NCI-H1105 treated with DMSO at 0.1 percent for 48 hours (cell line): ENCODE data around the gene BHLHA15.

Experiments used
- DNase-seq: peaks from one replicate; lab custom pipeline; 2025; lab: John Stamatoyannopoulos, UW

The BHLHA15 gene

DNA sequence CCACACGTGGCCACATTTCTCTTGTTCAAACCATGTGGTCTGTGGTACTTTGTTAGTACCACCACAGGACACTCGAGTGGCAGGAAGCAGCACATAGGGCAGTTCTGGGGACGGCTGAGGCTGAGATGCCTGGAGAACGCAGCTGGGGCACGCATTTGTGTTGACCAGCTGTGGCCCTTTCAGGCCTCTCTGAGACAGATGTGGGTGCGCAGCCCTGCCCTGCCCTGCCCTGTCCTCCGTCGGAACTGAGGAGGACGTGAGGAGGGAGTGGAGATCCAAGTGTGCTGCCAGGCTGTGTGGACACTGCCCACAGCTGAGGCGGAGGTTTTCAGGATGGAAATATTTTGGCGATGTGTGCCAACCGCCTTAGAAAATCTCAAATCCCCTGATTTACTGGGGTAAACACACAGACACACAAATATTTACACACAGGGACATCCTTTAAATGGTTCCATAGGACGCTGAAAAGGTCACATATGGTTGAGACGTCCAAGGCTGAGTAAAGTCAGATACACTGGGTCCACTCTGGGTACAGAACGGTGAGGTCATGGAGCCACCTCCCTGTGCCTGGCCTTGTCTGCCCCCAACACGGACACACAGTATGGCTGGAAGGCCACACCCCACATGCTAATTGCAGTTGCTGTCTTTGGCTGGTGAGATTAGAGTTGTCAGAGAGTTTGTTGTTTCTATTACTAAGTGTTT, 14.8 kb downstream of the BHLHA15 start:
- DNase-seq, result no peak

- DNase-seq, result no peak
Observed at GRCh38 chr7:98227939-98228338, 16.7 kb downstream of the BHLHA15 start.

DNA sequence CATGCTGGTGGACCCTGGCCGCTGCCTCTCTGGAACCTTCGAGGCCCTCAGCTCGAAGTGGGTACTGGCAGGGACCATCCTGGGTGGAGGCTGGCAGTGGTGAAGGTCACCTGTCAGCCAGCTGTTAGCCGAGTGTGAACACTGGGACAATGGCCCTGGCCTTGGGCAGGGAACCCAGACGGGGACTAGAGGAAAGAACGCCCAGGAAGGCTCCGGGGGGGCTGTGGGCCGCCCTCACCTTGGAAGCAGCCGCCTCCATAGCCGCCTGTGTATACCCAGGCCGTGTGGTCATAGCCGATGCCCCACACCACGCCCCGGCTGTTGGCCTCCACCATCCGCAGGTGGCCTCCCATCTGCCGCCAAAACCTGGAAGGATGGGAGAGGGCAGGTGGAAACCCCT, 17.6 kb downstream of the BHLHA15 start:
- DNase-seq, result no peak

DNA sequence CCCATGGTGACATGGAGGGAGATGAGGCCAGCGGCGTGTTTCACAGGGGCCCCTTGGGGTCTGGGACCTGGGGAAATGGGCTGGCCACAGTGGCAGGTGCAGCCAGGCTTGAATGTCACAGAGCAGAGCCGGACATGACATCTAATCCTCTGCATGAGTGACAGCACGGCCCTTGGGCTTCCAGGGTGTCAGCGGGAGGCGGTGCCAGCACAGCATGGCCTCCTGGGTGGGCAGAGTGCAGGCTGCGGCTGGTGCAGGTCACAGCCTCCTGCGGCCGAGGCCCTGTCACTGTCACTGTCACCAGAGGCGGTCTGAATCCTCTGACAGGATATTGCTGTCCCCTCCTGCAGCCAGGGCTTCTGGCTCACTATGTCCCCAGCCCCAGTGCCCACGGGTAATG, 18.2 kb downstream of the BHLHA15 start:
- no peak for DNase-seq

DNA sequence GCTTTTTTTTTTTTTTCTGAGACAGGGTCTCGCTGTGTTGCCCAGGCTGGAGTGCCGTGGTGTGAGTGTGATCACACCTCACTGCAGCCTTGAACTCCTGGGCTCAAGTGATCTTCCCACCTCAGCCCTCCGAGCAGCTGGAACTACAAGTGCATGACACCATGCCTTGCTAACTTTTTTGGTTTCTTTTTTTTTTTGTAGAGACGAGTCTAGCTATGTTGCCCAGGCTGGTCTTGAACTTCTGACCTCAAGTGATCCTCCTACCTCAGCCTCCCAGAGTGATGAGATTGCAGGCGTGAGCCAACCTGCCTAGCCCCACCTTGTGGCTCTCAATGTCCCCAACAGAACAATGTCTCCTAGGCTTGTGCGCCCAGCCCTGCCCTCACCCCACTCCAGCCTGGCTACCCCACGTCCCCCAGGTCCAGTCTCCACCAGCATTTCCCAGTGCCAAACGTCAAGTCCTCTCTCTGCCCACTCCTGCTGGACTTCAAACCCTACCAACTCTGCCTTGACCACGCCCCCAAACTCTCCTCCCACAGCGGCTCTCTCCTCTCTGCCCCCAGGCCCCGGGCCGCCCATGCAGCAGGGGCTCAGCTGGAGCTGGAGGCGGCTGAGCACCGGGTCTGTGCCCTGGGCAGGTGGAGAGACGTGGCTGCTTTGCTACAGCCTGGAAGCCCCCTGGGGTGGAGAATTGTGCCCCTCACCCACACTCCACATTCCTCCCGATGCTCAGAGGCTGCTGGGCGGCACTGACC, 18.9 kb downstream of the BHLHA15 start:
- no peak for DNase-seq

- DNase-seq, result no peak
Observed at GRCh38 chr7:98230746-98231471, 19.7 kb downstream of the BHLHA15 start.

DNA sequence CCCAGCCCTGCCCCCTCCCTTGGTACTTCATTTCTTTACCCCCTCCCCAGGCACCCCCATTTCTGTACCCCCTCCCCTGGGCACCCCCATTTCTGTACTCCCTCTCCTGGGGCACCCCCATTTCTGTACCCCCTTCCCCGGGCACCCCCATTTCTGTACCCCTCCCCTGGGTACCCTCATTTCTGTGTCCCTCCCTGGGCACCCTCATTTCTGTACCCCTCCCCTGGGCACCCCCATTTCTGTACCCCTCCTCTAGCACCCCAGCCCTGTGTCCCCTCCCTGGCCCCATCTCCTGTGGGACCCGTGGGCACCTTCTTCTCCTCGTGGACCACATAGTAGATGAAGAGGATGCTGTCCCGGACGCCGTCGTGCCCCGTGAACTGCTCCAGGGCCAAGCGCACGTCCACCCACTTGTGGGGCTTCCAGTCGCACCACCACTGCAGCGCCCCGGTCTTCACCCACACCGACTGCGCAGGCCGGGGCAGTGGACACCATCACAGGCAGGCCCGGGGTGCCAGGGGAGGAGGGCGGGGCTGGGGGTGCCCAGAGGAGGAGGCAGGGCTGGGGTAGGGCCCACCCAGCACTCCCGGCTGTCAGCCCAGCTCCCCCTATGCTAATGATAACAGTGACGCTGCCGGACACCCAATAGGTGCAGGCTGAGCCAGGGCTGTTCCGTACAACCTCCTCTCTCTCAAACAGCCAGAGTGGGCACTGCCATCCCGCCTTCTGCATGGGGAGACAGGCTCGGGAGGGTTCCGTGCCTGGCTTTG, 20.4 kb downstream of the BHLHA15 start:
- no peak for DNase-seq

DNA sequence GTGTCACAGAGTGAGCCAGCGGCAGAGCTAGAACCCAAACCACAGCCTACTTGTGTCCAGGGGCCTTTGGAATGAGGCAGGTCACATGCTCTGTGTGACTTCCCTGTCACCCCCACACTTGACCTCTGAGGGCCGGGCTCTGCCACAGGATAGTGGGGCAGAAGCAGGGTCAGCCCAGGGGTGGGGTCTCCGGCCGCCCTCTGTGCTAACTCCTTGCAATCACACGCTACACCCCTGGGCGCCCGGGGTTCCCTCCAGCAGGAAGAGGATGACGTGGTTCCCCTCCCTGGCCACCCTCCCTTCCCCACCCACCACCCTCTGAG, 21.0 kb downstream of the BHLHA15 start:
- no peak for DNase-seq

- DNase-seq, result no peak
Observed at GRCh38 chr7:98232799-98233198, 21.6 kb downstream of the BHLHA15 start.

GRCh38 chr7:98233219-98234070, 22.2 kb downstream of the BHLHA15 start:
- no peak for DNase-seq

- DNase-seq, result no peak
Observed at GRCh38 chr7:98234429-98235147, 23.3 kb downstream of the BHLHA15 start.

DNA sequence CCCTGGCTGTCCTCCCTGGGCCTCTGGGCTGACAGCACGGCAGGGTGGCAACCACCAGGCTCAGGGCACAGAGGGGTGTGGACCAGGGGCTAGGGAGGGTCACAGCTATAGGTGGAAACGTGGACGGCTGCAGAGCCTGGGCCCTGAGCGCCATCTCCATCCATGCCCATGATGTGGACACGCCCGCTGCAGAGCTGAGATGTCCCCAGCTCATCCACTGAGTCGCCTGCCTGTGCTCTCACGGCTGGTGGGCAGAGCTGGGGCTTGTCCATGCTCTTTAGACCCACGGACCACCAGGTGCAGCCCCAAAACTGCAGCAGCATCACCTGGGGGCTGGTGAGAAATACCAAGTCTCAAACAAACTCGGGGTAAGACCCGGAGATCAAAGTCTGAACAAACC, 24.7 kb downstream of the BHLHA15 start:
- DNase-seq, result no peak

DNA sequence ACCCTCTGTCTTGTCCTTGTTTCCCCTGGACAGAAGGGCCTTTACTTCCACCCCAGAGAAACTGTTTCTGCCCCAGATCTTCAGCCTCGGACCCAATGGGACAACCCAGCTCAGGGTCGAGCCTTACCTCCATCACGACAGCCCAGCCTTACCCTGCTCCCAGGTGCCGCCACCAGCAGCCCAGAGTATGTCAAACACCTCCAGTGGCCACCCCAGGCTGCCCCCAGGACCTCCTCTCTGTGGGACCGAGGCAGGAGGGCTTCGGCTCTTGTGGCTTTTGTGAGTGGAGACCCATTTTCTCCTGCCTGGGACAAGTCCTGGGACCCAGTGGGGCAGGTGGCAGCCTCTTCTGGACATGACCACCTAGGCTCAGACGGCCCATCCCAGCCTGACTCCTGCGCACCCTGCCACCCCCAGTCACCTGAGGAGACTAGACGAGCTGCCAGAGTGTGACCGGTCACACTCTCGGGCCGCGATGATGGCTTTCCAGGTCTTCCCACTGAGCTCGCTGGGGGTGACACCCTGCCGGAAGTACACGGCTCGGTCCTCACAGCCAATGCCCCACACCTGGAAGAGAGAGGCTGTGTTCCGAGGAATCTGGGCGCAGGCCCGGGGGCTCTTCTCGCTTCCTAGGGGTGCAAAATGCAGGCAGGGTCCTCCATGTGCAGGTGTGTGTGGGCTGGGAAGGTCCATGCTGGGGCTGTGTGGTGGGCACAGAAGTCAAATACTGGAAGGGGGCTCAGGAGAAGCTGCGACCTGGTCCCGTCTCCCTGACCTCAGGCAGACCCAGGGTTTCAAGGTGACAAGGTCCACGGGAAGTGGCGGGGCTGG, 25.3 kb downstream of the BHLHA15 start:
- DNase-seq, result no peak

- no peak for DNase-seq
Observed at GRCh38 chr7:98238076-98238475, 26.8 kb downstream of the BHLHA15 start.

- no peak for DNase-seq
Observed at GRCh38 chr7:98238976-98239375, 27.7 kb downstream of the BHLHA15 start.

GRCh38 chr7:98240961-98241673, 29.9 kb downstream of the BHLHA15 start:
- DNase-seq, result no peak

DNA sequence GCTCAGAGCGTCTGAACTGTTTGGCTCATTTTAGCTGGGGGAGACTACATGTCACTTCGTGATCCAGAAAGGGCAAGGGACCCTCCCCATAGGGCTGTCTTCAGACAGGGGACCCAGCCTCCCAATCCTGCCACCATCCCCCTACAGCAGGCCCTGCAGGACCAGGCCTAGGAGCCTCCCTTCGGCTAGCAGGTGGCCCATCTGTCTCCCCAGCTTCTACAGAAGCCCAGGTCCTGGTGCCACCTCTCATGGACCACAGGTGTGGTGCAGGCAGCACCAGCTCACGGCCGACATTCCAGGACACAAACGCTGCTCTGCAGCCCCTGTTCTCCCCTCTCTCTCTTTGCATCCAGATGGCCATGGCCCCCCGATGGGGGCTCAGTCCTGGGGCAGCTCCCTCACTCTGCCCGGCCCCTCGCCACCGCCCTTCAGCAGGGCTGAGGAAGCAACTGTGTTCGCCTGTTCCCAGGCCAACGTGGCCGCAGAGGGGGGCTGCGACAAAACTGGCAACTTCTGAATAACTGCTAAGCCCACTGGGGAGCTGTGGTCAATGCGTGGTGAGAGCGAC, 30.5 kb downstream of the BHLHA15 start:
- DNase-seq, result no peak

- DNase-seq, result no peak
Observed at GRCh38 chr7:98242342-98242741, 31.1 kb downstream of the BHLHA15 start.

DNA sequence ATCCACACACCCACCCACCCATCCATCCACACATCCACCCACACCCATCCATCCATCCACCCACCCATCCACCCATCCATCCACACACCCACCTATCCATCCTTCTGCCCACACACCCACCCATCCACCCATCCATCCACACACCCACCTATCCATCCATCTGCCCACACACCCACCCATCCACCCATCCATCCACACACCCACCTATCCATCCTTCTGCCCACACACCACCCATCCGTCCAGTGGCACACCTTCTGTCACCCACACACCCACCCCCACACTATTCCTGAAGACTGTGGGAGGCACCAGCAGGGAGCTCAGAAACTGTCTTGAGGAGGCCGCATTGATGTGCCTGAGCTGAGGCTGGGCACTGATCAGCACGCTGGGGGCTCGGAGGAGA, 31.7 kb downstream of the BHLHA15 start:
- no peak for DNase-seq
